ENCODE results near the gene FAM184B. TPM values are rescaled to one million over a fixed set of nuclear protein-coding genes. Genes with fewer than 3 reads are reported as not detected.

The FAM184B gene
- polyA plus RNA-seq, 3 donors, result not detected

DNA sequence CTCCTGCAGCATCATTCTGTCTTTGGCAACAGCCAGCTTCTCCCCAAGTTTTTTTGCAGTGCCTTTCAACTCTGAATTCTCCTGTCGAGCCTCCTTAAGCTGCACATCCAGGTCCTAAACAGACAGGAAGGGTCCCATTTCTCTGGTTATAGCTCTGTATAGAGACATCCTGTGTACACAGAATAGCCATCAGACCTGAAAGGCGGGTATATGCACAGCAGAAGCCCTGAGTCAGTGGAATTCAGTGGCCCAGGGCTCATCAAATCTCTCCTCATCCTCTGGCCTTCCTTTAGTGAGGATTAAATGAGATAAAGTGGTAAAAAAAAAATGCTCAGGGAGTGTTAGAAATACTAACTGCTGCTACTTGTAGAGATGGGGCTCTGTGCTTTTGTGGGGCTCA, 73.8 kb downstream of the FAM184B start:
- no peak overlapping the region for H3K4me3 Mint-ChIP-seq
- intact Hi-C loops (cut with micrococcal nuclease), result no loop called here
- 71% methylated on average over 1 of the region's 2 CpGs for WGBS (ENCODE audit: insufficient coverage)

GRCh38 chr4:17705107-17705506, 76.3 kb downstream of the FAM184B start:
- no peaks in the 10 kb centered on the region for H3K79me2 ChIP-seq (ENCODE audit: insufficient read depth, low read length)
- no peak for DNase-seq
- intact Hi-C loops (cut with micrococcal nuclease), result no loop called here
- Mint-ChIP-seq H3K4me3 (no peak overlapping the region), H3K27ac (no peak overlapping the region), H3K4me1 (no peaks in the 10 kb centered on the region), H3K9me3 (peaks cover 0 to 5% (median 1%) of the 10 kb centered on the region in 7 donors), H3K36me3 (no peaks in the 10 kb centered on the region), H3K27me3 (ENCODE audit: low read depth in 3 of 3) (peaks cover 2 to 4% (median 3%) of the 10 kb centered on the region in 3 donors)
- no peaks in the 10 kb centered on the region for H3K27me3 ChIP-seq (ENCODE audit: control insufficient read depth in 2 of 2, insufficient read depth in 2 of 2, low read length in 2 of 2)
- H3K9me3 ChIP-seq (replicated peaks in 1 of 2; ENCODE audit: control insufficient read depth in 1 of 2, insufficient read depth in 1 of 2, low read length in 2 of 2), result no peaks in the 10 kb centered on the region
- H3K4me1 ChIP-seq (ENCODE audit: control insufficient read depth in 1 of 2, insufficient read depth in 2 of 2, low read length in 2 of 2), result no peaks in the 10 kb centered on the region
- TF ChIP-seq, protein P1, sequence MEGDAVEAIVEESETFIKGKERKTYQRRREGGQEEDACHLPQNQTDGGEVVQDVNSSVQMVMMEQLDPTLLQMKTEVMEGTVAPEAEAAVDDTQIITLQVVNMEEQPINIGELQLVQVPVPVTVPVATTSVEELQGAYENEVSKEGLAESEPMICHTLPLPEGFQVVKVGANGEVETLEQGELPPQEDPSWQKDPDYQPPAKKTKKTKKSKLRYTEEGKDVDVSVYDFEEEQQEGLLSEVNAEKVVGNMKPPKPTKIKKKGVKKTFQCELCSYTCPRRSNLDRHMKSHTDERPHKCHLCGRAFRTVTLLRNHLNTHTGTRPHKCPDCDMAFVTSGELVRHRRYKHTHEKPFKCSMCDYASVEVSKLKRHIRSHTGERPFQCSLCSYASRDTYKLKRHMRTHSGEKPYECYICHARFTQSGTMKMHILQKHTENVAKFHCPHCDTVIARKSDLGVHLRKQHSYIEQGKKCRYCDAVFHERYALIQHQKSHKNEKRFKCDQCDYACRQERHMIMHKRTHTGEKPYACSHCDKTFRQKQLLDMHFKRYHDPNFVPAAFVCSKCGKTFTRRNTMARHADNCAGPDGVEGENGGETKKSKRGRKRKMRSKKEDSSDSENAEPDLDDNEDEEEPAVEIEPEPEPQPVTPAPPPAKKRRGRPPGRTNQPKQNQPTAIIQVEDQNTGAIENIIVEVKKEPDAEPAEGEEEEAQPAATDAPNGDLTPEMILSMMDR (IDR thresholded peaks at IDR 0.05), result no peak
- no peaks in the 10 kb centered on the region for H3K36me3 ChIP-seq (replicated peaks in 1 of 2; ENCODE audit: control insufficient read depth in 1 of 2, insufficient read depth in 2 of 2, low read length in 2 of 2)
- H4K20me1 ChIP-seq (ENCODE audit: insufficient read depth, low read length), result no peaks in the 10 kb centered on the region
- no peak overlapping the region for H3K4me3 ChIP-seq (replicated peaks in 1 of 3; ENCODE audit: low read depth in 2 of 3, low read length in 3 of 3)
- WGBS (ENCODE audit: insufficient coverage), result no CpG with 5 or more reads among the region's 2 CpGs
- H3K9ac ChIP-seq (ENCODE audit: insufficient read depth, low read length, poor library complexity, severe bottlenecking), result no peak overlapping the region
- H3K4me2 ChIP-seq (replicated peaks; ENCODE audit: extremely low read depth, low read length, poor library complexity, severe bottlenecking), result no peak overlapping the region
- no peak overlapping the region for H3K27ac ChIP-seq (ENCODE audit: low read depth in 1 of 2, low read length in 2 of 2)
- H2AFZ ChIP-seq (ENCODE audit: insufficient read depth, low read depth, low read length, poor library complexity, severe bottlenecking), result no peak overlapping the region

More for the DNA sequence above, 73.8 kb downstream of the FAM184B start:
- H4K20me1 ChIP-seq (ENCODE audit: insufficient read depth, low read length), result no peaks in the 10 kb centered on the region
- Mint-ChIP-seq H3K9me3 (peaks cover 0 to 7% (median 1%) of the 10 kb centered on the region in 7 donors), H3K27ac (no peak overlapping the region), H3K36me3 (no peaks in the 10 kb centered on the region), H3K4me1 (no peaks in the 10 kb centered on the region), H3K27me3 (ENCODE audit: low read depth in 3 of 3) (peaks cover 2 to 8% (median 7%) of the 10 kb centered on the region in 3 donors)
- no peak overlapping the region for H3K27ac ChIP-seq (ENCODE audit: low read depth in 1 of 2, low read length in 2 of 2)
- TF ChIP-seq, protein P1 (IDR thresholded peaks at IDR 0.05), result no peak
- H3K36me3 ChIP-seq (replicated peaks in 1 of 2; ENCODE audit: control insufficient read depth in 1 of 2, insufficient read depth in 2 of 2, low read length in 2 of 2), result no peaks in the 10 kb centered on the region
- H3K4me1 ChIP-seq (ENCODE audit: control insufficient read depth in 1 of 2, insufficient read depth in 2 of 2, low read length in 2 of 2), result no peaks in the 10 kb centered on the region
- no peaks in the 10 kb centered on the region for H3K9me3 ChIP-seq (replicated peaks in 1 of 2; ENCODE audit: control insufficient read depth in 1 of 2, insufficient read depth in 1 of 2, low read length in 2 of 2)
- H3K79me2 ChIP-seq (ENCODE audit: insufficient read depth, low read length), result no peaks in the 10 kb centered on the region
- H3K27me3 ChIP-seq (ENCODE audit: control insufficient read depth in 2 of 2, insufficient read depth in 2 of 2, low read length in 2 of 2), result no peaks in the 10 kb centered on the region
- no peak overlapping the region for H3K4me3 ChIP-seq (replicated peaks in 1 of 3; ENCODE audit: low read depth in 2 of 3, low read length in 3 of 3)
- H2AFZ ChIP-seq (ENCODE audit: insufficient read depth, low read depth, low read length, poor library complexity, severe bottlenecking), result no peak overlapping the region
- no peak overlapping the region for H3K4me2 ChIP-seq (replicated peaks; ENCODE audit: extremely low read depth, low read length, poor library complexity, severe bottlenecking)
- no peak for DNase-seq
- H3K9ac ChIP-seq (ENCODE audit: insufficient read depth, low read length, poor library complexity, severe bottlenecking), result no peak overlapping the region

Measured in CD14-positive monocyte (primary cell).